Endometrial microvascular endothelial cells (primary cell): ENCODE results near the gene TCF7L2. TPM values are rescaled to one million over a fixed set of nuclear protein-coding genes. Genes with fewer than 3 reads are reported as not detected.

Experiments used
- in situ Hi-C: cut with HindIII; loops from 2 replicates; pipeline ENCODE4 v1.10.0; 2017; ENCODE audit warnings: low sequenced_read_pairs, low pct_unique_long_range_greater_than_20kb; ENCODE audit errors: inconsistent ontology term
- total RNA-seq: library from RNA; depleted of rRNA; stranded (reverse); fragments of >200 nt; gene quantifications from one replicate; pipeline ENCODE4 v1.2.3, GENCODE V29; 2015; ENCODE audit errors: inconsistent ontology term

TCF7L2 gene
- total RNA-seq, 1 donor from 2014 or later, result 3.8 TPM

DNA sequence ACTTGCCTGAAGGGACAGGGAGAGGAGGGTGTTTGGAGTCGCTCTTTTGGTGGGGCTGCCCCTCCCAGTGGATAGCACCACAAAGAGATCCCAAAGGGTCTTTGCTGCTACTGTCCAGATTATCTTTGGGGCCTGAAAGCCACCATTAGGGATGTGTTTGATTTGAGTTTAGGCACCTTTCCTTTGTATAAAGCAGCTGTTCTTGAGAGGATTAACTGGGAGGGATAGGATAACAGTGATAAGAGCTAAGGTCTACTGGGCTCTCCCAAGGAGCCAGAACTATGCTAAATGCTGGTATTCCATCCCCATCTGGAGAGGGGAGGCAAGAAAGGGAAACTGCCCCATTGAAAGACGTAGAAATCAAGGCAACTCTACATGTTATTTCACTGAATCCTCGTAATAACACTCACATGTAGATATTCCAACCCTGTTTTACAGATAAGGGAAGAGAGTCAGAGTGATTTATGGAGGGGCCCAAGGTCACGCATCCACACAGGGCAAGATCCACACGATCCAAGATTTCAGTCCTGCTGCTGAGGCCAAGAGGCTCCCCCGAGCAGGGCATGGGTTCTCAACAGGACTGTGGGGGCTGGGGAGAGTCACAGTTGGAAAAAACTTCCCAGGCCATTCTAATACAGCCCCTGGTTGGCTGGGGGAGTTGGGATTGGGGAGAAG is 11.1 kb upstream of the TCF7L2 start:
- in situ Hi-C loops, result no loop called here

DNA sequence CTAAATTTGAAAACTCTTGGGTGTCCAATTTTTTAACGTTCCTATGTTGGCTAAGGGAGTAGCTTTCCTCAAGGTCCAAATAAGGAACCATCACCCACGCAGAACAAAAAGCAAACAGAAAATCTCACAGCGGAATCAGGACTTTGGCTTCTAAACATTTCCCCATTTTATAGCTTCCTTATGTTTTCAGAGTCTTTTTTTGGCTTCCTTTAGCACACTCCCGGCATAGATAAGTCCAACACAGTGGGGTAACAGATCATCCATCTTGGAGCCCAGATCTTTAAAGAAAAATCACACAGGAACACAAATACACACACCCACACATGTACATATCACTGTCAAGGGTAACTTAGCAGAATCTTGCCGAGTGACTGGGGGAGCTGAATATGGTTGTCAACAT is 4.2 kb upstream of the TCF7L2 start:
- in situ Hi-C loops, result no loop called here

DNA sequence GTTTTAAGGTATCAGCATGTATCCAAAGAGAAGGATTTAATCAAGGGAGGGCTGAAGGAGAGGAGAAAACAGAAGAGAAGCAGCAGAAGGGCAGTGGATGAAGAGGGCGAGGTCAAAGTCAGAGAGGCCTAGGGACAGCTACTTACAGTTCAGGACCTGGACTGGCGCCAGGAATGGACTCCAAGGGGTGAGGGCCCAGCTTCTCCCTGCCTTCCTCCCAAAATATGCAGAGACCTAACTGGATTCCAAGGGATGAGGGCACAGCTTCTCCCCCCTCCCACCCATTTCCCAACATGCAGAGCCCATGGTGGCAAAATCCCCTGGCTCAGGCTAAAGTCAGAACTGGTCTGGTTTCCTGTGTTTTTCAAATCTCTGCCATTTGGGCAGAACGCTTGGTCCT is 3.4 kb upstream of the TCF7L2 start:
- in situ Hi-C loops, result no loop called here

DNA sequence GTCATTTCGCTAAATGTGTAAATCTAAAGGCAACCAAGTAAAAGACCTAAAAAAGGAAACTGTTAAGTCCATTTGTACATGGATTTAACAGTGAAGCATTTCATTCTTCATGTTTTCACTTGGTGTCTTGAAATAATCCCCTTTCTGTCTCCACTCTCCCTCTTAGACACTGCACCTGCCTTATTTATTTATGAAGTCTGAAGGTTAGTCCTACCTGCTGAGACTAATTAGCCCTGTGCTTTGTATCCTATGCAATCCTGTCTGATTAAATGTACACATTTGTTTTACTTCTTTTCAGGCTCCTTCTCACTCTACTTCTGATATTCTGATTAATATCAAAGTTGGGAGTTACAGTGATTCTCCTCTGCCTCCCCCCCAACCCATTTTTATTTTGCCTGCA is 1.9 kb upstream of the TCF7L2 start:
- in situ Hi-C loops, result no loop called here

DNA sequence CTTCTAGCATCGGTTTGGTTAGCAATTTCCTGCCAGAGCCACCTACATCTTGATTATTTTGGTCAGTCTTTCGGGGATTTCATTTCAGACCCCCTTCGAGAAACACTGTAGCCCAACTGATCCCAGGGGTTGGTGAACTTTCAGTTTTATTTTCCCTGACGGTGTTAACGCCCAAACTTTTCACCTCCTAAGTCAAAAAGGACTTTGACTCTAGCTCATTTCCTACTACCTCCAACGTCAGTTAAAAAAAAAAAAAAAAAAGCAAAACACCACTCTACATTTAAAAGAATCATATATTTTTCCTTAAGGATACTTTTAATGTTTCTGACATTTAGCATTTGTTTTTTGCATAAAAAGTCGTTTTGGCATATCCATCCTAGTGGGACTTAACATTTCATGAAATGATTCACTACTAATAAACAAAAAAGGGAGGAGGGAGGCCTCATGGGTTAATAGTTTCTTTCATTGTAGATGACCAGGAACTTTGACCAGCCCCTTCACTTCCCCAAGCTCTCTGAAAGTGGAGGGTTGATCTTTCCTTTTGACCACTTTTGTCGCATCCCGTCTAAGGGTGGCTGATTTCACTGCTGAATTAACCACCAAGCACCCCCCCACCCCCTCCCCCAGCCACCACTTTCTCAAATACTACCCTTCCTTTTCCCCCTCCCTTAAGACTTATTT is 764 bp upstream of the TCF7L2 start:
- in situ Hi-C loops, result no loop called here

DNA sequence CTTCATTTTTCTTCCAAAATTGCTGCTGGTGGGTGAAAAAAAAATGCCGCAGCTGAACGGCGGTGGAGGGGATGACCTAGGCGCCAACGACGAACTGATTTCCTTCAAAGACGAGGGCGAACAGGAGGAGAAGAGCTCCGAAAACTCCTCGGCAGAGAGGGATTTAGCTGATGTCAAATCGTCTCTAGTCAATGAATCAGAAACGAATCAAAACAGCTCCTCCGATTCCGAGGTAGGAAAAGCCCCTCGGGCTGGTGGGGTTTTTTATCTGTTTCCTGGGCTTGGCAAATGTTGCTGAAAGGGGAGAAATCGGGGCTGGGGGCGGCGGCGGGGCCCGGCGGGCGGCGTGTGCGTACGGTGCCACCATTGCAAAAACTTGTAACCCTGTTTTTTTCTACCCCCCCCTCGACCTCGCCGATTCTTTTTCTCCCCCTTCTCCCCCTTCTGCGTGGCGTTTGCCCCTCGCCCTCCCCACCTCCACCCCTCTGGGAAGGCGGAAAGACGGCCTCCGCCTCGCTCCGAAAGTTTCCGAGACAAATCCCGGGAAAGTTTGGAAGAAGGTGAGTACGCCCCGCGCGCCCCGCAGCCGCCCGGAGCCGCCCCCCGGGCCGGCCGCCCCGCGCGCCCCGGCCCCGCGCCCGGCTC is 789 bp downstream of the TCF7L2 start:
- in situ Hi-C loops, result no loop called here

DNA sequence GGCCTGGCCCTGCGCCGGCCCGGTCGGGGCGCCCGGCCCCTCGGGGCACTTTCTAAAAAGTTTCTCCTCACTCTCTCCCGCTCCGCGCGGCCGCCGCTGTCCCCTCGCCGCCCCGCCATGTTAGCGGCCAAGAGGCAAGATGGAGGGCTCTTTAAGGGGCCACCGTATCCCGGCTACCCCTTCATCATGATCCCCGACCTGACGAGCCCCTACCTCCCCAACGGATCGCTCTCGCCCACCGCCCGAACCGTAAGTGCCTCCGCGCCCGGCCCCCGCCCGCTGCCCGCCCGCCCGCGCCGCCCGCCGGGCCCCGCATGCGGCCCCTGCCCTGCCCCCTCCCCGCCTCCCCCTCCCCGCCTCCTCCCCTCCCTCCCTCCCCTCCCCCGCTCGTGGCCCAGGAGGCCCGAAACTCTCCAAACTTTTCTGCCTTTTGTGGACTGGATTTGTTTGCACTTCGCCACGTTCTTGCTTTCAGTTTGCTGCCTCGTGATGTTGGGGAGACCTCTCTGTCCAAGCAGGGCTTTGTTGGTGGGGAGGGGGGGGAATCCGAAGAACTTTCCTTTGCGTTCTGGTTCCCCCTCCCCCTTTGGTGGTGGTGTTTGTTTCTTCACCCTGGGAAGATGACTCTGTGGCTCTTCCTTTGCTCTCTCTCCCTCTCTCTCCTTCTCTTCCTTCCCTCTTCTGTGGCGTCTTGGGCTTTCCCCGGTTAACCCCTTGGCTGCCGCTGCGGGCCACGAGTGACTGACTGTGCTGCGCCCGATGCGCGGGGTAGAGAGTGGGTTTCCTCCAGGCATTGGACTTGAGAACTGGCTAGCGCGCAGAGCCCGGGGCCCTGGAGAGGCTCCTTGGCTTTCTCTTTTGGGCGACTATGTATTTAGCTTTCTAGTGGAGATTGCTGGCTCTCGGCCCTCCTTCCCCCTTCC is 1.6 kb downstream of the TCF7L2 start:
- in situ Hi-C loops, result no loop called here

DNA sequence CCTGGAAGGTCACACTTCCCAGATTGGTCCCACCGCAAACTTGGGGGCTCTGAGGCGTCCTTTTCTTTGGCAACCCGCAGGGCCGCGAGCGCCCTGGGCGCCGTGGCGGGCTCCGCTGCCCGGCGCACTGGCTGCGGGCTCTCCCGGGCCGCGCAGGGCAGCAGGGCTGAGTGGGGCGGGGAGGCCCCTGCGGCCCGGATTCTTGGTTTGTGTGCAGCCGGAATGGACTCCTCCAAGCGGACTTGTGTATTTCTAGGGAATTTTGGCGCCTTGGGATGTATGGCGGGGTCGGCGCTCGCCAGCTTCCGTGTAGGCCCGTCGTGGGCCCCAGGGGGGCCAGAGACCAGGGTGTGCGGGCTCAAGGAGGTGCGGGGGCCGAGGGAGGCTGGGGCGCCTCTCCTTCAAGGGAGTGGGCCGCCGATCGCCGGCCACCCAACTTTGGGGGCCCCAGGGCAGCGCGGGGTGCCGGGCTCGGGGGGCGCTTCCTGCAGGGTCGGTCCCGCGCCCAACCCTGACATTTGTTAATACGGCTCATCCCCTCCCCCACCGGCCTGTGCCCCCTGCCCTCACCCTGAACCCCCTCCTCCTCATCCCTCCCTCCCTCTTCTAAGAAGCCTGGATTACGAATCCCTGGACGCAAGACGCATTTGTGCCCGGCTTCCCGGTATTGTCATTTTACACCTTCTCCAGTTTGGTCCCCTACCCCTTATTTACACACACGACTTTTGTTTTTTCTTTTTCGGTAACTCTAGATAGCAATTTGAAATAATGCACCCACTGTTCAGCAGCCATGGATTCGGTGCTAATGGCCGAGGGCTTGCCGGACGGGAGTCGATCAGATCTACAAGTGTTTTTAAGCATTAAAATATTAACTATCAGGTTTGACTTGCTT is 2.5 kb downstream of the TCF7L2 start:
- in situ Hi-C loops, result no loop called here

DNA sequence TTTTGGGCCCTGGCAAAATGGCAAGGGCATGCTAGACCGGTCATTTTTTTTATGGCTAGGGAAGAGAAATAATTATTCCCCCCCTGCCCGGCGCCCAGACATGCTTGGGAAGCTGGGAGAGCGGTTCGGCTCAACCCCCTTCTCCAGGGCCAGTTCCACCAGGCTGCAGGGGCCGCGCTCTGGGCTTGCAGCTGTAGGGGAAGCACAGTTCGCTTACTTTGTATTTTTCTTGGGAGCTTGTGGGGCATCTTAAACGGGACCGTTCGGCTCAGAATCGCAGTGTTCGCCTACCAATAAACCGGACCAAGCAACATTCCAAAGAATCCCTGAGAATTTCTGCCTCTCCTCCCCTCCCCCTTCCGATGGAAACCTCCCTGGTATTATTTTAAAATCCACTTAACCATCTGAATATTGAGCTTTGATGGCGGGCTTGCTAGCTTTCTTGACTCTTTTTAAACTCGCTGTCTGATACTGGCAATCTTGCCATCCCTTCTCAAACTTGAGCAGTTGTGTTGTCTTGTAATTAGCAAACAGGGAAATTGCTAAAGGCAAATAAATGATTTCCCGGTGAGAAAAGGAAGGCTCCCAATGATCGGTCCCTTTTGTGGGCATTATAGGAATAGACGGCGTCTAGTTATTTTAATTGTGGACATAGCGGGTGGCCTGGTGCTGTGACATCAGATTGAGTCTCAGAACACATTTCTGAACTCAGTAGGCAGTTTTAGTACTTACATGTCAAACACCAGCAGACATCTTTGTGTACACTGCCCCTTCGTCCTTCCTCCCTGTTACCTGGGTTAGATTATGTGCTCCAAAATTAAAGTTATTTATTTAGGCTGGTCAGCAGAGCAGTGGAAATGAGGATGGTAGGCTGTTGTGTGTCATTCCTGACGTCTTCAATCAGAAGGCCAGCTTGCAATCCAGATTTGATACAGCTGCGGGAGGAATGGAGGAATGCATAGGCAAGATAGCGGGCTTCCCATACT is 3.4 kb downstream of the TCF7L2 start:
- in situ Hi-C loops, result no loop called here

DNA sequence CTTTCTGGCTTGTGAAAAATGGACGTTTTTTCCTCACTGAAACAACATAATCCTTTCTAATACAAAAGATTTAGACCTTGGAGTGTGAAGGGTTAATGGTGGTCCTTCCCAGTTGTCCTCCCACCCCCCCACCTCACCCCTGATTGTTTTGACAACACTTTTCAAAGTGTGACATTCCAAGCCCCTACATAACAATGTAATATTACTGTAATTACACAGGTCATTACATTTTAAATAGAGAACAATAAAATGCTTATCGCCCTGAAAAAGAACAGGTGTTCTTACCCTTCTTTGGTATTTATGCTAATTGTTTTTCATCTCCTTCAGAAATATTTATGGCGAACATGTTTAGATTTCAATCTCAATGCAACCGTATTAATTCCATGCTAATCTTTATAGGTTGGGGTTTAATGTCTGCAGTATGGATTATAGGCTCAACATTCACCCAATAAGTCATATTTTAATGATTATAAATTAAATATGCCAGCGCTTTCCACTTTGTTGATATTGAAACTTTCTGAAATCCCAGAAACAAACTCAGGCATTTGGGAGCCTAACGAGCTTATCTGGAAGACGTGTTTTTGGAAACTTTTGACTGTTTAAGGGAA is 5.0 kb downstream of the TCF7L2 start:
- in situ Hi-C loops, result no loop called here

DNA sequence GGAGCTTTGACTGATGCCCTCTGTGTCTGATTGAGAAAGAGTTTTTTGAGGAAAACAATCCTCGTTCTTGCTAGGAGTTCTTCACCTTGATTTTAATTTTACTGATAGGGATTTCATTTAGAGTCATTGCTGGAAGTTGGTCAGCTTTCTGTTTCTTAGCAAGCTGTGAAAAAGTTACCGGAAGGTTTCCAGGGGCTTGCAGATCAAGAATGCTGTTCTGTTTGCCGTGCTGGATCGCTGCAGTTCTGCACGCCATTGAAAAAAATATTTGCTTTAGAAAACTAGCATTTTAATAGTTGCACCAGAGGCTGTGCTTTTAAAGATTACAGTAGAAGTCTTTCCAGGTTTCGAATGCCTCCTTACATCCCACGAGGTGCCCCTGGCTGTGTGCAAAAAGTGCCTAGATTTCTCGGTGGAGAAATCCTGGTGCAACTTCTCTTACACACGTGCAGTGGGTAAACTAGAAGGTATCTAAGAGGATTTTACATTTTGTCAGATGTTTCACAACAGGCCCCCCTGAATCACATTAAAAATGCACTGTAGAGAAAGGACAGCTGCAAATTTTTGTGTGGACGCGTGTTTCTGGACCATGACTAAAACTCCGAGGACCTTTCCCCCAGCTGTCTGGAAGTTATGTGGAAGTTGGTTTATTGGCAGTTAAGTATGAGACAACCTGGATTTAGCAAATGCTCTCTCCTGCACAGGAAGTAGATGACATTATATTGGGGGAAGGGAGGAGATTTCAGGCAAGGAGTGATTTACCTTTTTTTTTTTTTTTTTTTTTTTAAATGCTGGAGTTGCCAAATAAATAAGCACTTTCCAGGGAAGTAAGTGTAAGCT is 5.8 kb downstream of the TCF7L2 start:
- in situ Hi-C loops, result no loop called here

DNA sequence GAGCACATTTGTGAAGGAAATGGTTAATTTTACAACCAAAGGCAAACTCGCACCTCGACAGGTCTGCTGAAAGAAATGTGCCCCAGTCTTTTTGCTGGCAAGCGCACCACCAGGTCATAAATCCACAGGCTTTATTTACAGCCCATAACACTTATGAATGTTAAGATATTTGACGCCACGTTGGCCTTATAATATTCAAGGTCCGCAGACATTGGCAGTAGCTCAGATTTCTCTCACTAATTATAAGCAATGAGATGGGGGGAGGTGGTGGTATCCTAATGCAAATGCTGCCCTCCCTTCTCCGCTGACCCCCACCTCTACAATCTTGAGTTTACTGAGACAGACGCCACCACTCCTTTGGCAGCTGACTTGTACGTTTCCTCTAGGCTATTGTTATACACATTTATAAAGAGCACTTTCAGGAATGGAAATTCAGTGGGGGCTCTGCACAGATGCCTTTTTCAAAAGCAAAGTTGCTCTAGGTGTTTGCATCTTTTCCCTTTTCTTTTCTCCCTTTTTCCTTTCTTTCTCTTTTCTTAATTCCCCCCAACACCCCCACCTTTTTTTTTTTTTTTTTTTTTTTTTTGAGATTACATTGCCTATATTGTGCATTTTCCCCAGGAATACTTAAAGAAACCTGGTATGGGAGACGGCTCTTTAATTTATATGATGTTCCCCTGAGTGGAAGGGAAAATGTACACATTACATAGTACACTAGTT is 6.7 kb downstream of the TCF7L2 start:
- in situ Hi-C loops, result no loop called here

DNA sequence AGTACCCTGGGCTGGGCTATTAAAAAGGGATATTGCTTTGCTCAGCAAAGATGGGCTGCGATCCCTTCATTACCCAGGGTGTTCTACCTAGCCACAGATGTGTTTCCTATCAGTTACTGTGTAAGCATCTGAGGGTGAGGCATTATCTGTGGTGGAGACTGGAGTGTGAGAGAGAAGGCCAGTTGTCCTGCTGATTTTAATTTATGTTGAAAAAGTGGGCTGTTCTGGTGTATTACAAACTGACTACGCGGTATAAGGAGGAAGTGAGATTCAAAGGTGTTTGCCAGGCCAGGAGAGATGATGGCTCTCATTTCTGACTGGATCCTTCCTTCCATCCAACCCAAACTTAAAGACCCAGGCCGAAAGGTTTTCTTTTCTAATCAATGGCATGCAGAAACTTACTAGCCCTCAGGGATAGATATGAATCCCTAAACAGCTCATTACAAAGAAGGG is 7.6 kb downstream of the TCF7L2 start:
- in situ Hi-C loops, result no loop called here

DNA sequence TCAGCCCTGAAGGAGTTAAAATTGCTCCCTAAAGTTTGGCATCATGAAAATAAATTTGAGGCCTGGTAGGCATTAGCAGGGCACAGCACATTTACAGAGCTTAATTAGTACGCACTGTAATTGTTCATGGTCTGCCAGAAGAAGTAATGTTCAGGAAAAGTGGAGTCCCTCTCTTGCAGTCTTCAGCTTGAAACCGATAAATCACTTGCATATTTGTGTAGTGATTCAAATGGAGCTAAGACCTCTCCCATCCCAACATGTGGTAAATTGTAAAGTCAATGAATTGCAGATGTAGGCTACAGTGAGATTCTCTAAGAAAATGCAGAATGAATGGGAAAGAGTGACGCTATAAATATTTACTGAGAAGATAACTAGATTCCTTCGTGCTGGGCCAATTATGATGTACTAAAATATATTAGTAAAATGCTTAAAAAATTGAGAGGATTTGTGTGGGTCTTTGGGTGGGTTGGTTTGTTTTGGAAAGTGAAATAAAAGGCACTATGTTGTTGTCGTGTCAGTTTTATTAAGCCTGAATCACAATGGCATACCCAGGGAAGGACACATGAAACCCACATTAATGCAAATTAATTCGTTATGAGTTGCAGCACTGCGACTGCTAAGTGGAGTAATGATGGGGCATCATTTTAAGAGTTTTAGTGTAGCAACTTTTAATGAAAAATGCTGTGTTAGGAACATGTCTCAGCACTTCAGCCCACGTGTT is 8.4 kb downstream of the TCF7L2 start:
- in situ Hi-C loops, result no loop called here
